A172 (cell line): Measurements from ENCODE around the gene KRT27. TPM values are rescaled to one million over a fixed set of nuclear protein-coding genes. Genes with fewer than 3 reads are reported as not detected.
"Not testable (repeated sequence)": the region's sequence is repeated elsewhere in the genome, so short reads cannot be mapped to it uniquely, and the experiment has no call there.

Source experiments
- DNase-seq: peaks from one replicate; pipeline ENCODE4 v3.0.0-alpha.2; 2015; ENCODE audit warnings: low spot score
- total RNA-seq: library from RNA; depleted of rRNA; stranded (reverse); fragments of >200 nt; shearing (Covaris generic); gene quantifications from 2 replicates; pipeline ENCODE4 v1.2.3, GENCODE V29; 2014; rRNA removed

The KRT27 gene
- not detected in 2 replicates for total RNA-seq

GRCh38 chr17:40782450-40782849 lies at the start of gene KRT27:
Gene KRT27 (minus strand): TSS chr17:40782550. CDS start chr17:40782493, 57 bp downstream.
- no peak for DNase-seq

GRCh38 chr17:40830085-40830776 lies 47.9 kb upstream of the KRT27 start:
- no peak for DNase-seq

GRCh38 chr17:40828454-40829044 lies 46.2 kb upstream of the KRT27 start:
- no peak for DNase-seq

GRCh38 chr17:40827746-40828453 lies 45.5 kb upstream of the KRT27 start:
- no peak for DNase-seq

- DNase-seq, result no peak
Observed at GRCh38 chr17:40825599-40825998, 43.2 kb upstream of the KRT27 start.

GRCh38 chr17:40824015-40824832 lies 41.9 kb upstream of the KRT27 start:
- no peak for DNase-seq

- DNase-seq, result no peak
Observed at GRCh38 chr17:40822132-40822812, 39.9 kb upstream of the KRT27 start, which contains the start of gene KRT10. Gene KRT10 (minus strand): TSS chr17:40822614. CDS start chr17:40822585, 29 bp downstream.

GRCh38 chr17:40821536-40821935 lies 39.2 kb upstream of the KRT27 start:
- DNase-seq, result no peak

GRCh38 chr17:40820228-40820838 lies 38.0 kb upstream of the KRT27 start:
- DNase-seq, result no peak

GRCh38 chr17:40819528-40820125 lies 37.3 kb upstream of the KRT27 start:
- DNase-seq, result peak; percentile 32

GRCh38 chr17:40818733-40819527 lies 36.6 kb upstream of the KRT27 start:
- DNase-seq, result peak; percentile 57

- DNase-seq, result no peak
Observed at GRCh38 chr17:40818343-40818732, 36.0 kb upstream of the KRT27 start.

- DNase-seq, result no peak
Observed at GRCh38 chr17:40817103-40817682, 34.8 kb upstream of the KRT27 start.

GRCh38 chr17:40816569-40816968 lies 34.2 kb upstream of the KRT27 start:
- DNase-seq, result no peak

- DNase-seq, result no peak
Observed at GRCh38 chr17:40815381-40815780, 33.0 kb upstream of the KRT27 start.

- not testable (repeated sequence) for DNase-seq
Observed at GRCh38 chr17:40814657-40815056, 32.3 kb upstream of the KRT27 start.

GRCh38 chr17:40813804-40814203 lies 31.5 kb upstream of the KRT27 start:
- DNase-seq, result peak; percentile 20

- no peak for DNase-seq
Observed at GRCh38 chr17:40812639-40813038, 30.3 kb upstream of the KRT27 start.

- DNase-seq, result peak; percentile 67
Observed at GRCh38 chr17:40810494-40810893, 28.1 kb upstream of the KRT27 start.
